HPDE6-E6E7 (cell line): Measurements from ENCODE around the gene TCTA.
"Not testable (repeated sequence)": the region's sequence is repeated elsewhere in the genome, so short reads cannot be mapped to it uniquely, and the experiment has no call there.

Experiments
- DNase-seq: peaks from one replicate; pipeline ENCODE4 v3.0.0; 2011; ENCODE audit warnings: missing footprints; ENCODE audit errors: extremely low spot score

TCTA gene, protein sequence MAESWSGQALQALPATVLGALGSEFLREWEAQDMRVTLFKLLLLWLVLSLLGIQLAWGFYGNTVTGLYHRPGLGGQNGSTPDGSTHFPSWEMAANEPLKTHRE

DNA sequence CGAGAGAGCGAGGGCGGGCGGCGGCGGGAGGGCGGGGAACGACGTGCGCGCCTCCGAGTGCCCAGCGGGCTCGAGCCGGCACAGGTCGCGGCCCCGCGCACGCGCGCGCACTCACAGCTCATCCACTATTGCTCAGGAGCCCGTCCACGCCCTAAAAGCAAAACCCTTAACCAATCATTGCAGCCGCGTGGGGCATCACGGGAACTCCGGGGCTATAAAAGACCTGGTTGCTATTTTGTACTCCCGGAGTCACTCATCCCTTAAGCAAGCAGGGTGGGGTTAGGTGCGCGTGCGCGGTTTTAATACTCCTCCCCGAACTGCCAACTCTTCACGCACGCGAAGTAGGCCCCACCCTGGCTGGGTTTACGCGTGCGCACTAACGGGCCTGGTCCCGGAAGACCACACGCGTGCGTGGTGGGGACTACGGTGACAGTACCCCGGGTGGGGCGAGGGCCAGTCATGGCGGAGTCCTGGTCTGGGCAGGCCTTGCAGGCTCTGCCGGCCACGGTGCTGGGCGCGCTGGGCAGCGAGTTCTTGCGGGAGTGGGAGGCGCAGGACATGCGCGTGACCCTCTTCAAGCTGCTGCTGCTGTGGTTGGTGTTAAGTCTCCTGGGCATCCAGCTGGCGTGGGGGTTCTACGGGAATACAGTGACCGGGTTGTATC is at the start of gene TCTA, which contains the start of gene RHOA:
Gene TCTA (plus strand): TSS at position 456 of the 664 bp plus-strand sequence. CDS start 4 bp downstream, at position 460.
Gene RHOA (minus strand): TSS at position 9 of the 664 bp plus-strand sequence. CDS start 36,387 bp downstream, outside the sequence.
- peak; percentile 70 for DNase-seq

DNA sequence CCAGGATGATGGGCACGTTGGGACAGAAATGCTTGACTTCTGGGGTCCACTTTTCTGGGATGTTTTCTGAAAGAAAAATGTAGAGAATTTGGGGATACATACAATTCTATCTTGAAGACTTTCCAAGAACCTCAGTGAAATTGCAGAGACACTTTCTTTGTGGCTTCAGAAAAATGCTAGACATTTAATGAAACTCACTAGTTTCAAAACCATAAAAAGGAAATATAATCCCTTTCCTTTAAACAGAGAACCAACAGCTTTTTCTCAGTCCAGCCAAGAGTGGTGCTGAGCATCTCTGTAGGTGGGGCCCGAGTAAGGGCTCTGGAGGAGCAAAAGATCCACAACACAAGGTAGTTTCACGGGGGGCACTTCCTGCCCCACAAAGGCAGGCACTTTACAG is 49.7 kb upstream of the TCTA start:
- no peak for DNase-seq

DNA sequence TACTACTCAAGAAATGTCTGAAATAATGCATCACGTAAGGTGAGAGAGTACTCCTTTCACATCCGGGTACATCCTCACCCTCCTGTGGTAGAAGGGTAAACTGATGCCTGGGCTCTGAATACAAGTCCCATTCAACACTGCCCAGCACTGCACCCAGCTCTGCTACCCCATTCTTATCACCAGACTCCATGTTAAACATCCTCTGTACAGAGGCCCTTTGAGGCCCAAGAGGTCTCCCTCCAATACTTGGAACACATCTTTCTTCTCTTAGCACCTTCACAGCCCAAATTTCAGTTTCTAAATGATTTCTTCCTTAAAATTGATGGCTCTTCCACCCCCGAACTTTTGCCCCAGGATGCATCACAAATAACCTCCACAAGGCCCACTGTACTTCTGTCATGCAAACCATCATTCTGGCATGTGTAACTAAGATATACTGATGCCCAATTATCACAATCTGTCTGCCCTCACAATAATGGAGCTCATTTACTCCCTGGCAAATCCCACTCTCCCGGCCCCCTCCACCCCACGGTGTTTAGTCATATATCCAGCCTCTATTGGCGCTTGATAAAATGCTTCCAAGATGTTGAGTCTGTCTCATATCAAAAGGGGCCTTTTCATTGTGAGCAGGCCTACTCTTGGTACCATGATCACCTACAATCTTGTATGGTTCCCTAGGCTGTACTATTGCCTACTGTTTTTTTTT is 41.5 kb upstream of the TCTA start:
- no peak for DNase-seq

DNA sequence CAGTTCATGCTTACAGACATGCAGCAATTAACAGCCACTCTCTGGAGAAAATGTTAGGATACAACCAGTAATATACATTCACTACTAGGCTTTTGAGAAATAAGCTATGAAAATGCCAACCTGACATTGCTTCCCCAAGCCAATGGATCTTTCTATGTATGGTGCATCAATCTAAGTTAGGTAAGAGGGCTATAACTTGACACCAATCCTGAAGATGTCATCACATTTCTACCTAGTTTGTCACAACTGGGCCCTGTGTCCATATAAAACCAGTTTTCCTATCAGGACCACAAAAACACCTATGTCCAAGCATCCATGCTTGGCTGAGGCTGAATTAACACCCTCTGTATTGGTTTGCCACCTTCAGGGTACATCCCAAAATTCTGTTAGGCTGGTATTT is 40.3 kb upstream of the TCTA start:
- no peak for DNase-seq

DNA sequence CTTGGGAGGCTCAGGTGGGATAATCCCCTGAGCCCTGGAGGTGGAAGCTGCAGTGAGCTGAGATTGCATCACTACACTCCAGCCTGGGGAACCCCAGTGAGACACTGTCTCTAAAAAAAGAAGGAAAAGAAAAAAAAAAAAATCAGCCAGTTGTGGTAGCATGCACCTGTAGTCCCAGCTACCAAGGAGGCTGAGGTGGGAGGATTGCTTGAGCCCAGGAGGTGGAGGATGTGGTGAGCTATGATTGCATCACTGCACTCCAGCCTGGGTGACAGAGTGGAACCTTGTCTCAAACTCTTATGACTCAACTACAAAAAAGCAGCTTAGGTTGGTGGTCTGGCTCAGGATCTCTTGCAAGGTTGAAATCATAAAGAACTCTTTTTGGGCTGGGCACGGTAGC is 34.7 kb upstream of the TCTA start:
- DNase-seq: no peak

DNA sequence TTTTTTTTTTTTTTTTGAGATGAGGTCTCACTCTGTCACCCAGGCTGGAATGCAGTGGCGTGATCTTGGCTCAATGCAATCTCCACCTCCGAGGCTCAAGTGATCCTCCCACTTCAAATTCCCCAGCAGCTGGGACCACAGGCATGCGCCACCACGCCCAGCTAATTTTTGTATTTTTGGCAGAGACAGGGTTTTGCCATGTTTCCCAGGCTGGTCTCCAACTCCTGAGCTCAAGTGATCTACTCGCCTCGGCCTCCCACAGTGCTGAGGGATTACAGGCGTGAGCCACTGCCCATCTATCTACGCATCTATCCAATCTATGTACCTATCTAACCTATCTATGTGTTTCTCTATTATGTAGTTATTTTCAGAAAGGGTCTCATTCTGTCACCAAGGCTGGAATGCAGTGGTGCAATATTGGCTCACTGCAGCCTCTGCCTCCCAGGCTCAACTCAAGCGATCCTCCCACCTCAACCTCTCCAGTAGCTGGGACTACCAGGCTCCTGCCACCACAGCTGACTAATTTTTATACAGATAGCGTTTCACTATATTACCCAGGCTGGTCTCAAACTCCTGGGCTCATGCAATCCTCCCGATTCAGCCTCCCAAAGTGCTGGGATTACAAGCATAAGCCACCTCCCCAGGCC is 33.9 kb upstream of the TCTA start:
- no peak for DNase-seq

DNA sequence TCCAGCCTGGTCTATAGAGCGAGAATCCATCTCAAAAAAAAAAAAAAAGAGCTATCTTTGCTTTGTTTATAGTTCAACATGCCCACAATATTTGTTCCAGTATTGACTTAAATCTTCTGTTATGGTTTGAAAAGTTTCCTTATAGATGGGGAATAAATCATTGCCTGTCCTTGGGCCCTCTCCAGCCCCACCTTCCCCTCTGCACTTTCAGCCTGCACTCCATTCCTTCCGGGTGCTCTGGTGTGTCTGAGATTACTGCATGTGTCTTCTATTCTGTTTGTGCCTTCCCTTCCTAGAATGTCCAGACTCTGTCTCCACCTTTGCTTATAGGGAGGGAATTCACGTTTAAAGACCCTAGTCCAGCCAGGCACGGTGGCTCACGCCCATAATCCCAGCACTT is 28.8 kb upstream of the TCTA start:
- no peak for DNase-seq

DNA sequence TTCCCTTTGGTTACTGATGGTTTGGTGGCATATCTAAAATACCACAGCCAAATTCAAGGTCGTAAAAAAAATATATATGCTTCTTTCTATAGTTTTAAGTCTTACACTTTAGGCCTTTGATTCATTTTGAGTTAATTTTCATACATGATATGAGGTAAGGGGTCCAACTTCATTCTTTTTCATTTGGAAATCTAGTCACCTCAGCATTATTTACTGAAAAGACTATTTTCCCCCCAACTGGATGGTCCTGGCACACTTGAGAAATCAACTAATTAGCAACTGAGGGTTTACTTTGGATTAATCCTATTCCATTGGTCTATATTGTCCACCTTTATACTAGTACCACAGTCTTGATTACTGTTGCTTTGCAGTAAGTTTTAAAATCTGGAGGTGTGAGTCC is 26.6 kb upstream of the TCTA start:
- no peak for DNase-seq

DNA sequence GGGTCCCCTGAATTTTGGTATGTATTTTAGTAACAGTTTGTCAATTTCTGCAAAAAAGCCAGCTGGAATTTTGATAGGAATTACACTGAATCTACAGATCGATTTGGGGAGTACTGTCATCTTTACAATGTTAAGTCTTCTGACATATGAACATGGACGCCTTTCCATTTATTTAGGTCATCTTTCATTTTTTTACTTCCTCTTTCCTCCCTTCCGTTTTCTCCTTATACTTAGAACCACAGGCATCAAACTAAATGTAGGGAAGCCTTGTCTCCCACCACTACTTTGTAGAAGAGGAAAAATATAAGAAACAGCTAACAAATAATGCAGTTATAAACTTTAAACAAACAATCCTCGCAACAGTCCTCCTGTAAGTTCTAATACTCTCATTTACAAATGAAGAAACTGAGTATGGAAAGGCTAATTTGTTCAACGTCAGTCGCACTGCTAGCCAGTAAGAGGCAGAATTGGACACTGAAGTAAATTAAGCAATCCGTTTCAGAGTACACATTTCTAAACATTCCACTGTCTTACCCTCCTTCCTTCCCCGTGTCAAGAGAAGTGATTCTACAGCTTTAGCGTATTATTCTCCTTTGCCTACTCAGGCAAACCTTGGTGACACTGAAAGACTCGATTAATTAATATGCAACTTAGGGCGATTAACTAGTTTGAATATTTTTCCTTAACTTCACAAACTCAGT is 26.0 kb upstream of the TCTA start:
- no peak for DNase-seq

DNA sequence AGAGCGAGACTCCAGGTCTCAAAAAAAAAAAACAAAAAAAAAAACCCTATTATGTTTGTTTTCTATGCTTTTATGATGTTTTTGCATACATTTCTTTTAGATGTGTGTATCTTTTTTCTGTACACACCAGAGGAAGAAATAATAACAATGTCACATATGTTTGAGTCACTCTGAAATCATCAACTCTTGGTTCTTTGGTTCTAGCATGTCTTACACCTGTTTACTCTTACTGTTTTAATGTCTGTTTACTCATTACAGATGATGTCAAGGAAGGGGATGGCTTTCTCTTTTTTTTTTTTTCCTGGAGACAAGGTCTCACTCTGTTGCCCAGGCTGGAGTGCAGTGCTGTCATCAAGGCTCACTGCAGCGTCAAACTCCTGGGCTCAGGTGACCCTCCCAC is 24.5 kb upstream of the TCTA start:
- DNase-seq: no peak

DNA sequence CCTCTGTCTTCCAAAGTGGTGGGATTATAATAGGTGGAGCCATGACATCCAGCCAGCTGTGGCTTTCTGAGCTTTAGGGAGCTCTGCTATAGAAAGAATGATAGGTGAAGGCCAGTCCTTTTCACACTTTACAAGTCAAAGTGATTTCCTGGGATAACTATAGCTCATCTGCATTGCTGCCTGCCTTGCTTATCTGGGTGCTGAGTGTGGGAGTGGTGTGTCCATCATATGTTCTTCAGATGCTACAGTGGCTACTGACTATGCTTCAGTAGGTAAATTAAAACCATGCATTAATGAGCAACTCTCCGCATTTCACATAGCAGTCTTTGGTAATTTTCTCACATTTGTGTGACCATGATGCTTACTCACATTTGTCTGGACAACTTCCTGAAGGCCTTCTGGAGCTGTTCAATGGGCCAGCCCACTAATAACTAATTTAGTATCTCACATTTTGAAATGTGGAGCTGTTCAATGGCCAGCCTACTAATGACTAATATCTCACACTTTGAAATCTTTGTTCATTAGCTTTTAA is 23.9 kb upstream of the TCTA start:
- no peak for DNase-seq

DNA sequence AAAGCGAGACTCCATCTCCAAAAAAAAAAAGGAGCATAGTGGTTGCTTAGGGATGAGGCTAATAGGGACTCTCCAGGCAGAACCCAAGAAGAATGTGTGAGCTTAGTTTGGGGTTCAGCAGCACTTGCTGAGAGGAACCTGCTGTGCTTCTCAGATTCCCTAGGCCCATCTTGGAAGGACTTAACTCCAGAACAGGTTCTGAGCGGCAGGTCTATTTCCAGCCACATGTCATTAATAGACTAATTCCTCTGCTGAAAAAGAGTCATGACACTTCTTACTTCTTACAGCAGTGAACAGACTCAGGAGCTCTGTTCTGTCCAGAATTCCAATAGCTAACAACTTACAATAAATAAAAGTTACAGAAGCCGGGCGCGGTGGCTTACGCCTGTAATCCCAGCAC is 22.9 kb upstream of the TCTA start:
- no peak for DNase-seq

DNA sequence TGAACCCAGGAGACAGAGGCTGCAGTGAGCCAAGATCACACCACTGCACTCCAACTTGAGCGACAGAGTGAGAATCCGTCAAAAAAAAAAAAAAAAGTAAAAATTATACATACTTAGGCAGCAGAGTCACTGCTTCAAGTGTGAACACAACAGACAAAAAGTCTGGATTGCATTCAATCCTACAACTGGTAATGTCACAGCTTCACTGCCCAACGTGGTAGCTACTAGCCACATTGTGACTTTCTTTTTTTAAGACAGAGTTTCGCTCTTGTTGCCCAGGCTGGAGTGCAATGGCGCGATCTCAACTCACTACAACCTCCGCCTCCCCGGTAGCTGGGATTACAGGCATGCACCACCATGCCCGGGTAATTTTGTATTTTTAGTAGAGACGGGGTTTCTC is 20.9 kb upstream of the TCTA start:
- DNase-seq: not testable (repeated sequence)

DNA sequence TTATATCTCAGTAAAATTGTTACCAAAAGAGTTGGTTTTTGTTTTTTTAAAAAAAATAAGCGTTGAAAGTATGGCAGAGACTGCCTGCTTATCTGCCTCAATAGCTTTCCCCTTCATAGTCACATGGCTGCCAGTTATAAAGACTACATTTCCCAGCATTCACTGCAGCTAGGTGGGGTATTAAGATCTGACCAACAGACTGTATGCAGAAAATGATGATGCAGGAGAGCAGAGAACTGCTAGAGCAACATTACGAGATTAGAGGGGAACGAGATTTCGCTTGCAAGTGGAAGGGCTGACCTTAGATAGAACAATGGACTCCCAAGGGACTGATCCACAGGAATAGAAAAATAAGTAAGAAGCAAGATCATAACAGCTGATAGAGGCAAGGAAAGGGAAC is 14.8 kb upstream of the TCTA start:
- DNase-seq: no peak

DNA sequence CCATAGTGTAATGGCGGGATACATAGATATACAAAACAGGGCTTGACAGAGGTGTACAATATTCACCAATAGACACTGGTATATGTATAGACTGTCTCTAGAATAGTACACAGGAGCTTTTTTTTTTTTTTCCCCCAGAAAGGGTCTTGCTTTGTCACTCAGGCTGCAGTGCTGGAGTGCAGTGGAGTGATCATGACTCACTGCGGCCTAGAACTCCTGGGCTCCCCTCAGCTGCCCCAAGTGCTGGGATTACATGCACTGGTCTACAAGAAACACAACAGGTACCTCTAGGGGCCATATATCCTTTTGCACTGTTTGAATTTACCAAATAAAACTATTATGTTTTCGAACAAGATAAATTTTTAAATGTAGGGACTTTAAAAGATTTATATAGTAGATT is 12.8 kb upstream of the TCTA start:
- DNase-seq: no peak

DNA sequence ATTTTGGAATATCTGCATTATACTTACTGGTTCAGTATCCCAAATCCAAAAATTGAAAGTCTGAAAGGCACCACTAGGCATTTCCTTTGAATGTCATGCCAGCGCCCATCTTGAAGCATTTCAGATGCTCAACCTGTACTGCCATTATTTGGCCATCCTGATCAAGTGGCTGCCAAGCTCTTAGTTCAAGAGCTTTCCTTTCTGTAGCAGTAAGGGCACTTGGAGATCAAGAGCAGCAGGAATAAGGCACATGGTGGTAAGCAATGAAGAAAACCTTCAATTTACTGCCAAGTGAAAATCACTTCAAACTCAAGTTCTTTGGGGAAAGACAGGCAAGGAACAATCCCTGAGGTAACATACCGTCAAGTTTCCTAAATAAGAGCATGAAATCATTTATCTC is 10.5 kb upstream of the TCTA start:
- no peak for DNase-seq

DNA sequence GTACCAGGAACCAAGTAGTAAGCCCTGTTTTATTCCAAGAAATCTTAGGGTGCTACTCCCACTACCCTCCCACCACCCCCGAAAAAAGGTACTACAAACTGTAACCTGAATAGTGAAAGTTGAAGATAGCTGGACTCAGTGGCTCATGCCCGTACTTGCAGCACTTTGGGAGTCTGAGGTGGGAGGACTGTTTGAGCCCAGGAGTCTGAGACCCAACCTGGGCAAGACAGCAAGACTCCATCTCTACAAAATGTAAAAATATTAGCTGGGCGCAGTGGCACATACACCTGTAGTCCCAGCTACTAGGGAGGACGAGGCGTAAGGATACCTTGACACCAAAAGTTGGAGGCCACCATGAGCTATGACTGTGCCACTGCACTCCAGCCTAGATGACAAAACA is 8.3 kb upstream of the TCTA start:
- DNase-seq: no peak

DNA sequence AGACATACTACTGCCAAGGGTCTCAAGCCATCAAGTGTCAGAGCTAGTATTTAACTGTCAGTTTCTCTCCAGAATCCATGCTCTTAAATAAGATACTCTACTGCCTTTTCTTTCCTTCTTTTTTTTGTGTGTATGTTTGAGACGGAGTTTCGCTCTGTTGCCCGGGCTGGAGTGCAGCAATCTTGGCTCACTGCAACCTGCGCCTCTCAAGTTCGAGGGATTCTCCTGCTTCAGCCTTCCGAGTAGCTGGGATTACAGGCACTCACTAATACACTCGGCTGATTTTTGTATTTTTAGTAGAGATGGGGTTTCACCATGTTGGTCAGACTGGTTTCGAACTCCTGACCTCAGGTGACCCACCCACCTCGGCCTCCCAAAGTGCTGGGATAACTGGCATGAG is 6.7 kb upstream of the TCTA start:
- not testable (repeated sequence) for DNase-seq

DNA sequence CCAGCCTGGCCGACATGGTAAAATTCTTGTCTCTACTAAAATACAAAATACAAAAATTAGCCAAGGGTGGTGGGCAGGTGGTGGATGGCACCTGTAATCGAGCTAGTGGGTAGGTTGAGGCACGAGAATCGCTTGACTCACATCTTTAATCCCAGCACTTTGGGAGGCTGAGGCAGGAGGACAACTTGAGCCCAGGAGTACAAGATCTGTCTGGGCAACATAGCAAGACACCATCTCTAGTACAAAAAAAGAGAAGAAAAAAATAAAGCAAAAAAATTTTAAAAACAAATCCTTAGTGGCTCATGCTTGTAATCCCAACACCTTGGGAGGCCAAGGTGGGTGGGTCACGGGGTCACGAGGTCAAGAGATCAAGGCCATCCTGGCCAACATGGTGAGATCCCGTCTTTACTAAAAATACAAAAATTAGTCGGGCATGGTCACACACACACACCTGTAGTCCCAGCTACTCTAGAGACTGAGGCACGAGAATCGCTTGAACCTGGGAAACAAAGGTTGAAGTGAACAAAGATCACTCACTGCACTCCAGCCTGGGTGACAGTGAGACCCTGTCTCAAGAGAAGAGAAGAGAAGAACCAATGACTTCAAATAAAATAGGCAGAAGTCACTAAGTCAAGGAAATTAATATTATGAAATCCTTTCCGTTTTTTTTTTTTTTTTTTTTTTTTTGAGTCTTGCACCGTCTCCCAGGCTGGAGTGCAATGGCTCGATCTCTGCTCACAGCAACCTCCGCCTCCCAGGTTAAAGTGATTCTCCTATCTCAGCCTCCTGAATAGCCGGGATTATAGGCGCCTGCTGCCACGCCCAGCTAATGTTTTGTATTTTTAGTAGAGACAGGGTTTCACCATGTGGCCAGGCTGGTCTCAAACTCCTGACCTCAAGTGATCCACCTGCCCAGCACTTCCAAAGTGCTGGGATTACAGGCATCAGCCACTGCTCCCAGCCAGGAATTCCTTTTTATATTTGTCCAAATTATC is 5.4 kb upstream of the TCTA start:
- DNase-seq: no peak

DNA sequence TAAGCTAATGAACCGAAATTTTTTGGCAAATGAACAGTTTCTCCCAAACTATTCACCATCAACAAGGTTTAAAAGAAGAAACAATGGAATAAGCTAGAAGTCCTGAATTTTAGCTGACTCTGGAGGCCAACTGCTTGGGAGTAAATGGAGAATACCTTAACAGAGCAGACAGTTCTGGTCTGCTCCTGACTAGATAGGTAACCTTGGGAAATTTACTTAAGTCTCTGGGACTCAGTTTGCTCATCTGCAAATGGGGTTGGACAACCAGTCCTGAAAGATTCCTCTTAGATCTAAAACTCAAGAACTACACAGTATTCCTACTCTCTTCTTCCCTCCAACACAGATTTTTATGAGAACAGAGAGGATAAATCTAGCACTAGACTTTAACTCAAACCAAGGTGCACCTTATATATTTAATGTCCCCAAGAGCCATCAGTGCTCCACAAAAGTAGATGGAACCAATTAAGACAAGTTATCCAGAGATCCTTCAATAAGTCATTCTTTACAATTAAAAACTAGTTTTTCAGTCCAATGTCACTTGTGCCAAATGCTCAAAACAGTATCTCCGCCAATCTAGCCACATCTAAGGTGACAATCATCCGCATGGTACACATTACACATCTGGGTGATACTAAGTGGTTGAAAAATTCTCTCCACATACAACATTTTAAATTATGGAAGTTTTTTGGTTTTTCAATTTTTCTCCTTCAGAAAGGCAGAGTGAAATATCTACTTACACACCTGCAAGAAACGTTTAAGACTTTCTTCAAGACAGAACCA is 2.0 kb upstream of the TCTA start:
- DNase-seq: no peak
